GM23338 (cell line): ENCODE data around the gene DNAAF9. TPM values are rescaled to one million over a fixed set of nuclear protein-coding genes. Genes with fewer than 3 reads are reported as not detected.
A peak's percentile ranks its signal among the peaks of the same experiment; 100 is the strongest.

ENCODE experiments used
- ATAC-seq: fragments of 200-7000 bp; cut with Tn5 transposase; 3 replicates; pipeline ENCODE4 v1.9.1; 2020
- DNase-seq: peaks from one replicate; pipeline ENCODE4 v3.0.0-alpha.2; 2015; ENCODE audit warnings: low spot score
- H2AFZ ChIP-seq: fragments of 200-600 bp; sonication (generic); 2 replicates; pipeline ENCODE4 v1.8.0; 2016; ENCODE audit warnings: antibody characterized with exemption, mild to moderate bottlenecking, moderate library complexity
- H3F3A ChIP-seq: fragments of 200-600 bp; sonication (generic); replicated peaks from 2 replicates; pipeline ENCODE4 v1.8.0; 2017; ENCODE audit warnings: antibody characterized with exemption, mixed run types, low read depth
- H3K27ac ChIP-seq: fragments of 200-600 bp; sonication (generic); 2 replicates; pipeline ENCODE4 v1.6.1; 2016; ENCODE audit warnings: low read depth
- H3K27me3 ChIP-seq: fragments of 200-600 bp; sonication (generic); 2 replicates; pipeline ENCODE4 v1.8.0; 2016; ENCODE audit warnings: mild to moderate bottlenecking, mixed run types, moderate library complexity; ENCODE audit not compliant: insufficient read depth
- H3K36me3 ChIP-seq: fragments of 200-600 bp; sonication (generic); 2 replicates; pipeline ENCODE4 v1.8.0; 2016; ENCODE audit warnings: mild to moderate bottlenecking; ENCODE audit not compliant: insufficient read depth
- H3K4me1 ChIP-seq: fragments of 200-600 bp; sonication (generic); 2 replicates; pipeline ENCODE4 v1.8.0; 2016; ENCODE audit warnings: mild to moderate bottlenecking, moderate library complexity; ENCODE audit not compliant: insufficient read depth
- H3K4me2 ChIP-seq: fragments of 200-600 bp; sonication (generic); 2 replicates; pipeline ENCODE4 v1.7.1; 2017; ENCODE audit warnings: mixed run types
- H3K4me3 ChIP-seq: fragments of 200-600 bp; sonication (generic); 2 replicates; pipeline ENCODE4 v1.6.1; 2016; ENCODE audit warnings: mixed run types
- H3K79me2 ChIP-seq: fragments of 200-600 bp; sonication (generic); replicated peaks from 2 replicates; pipeline ENCODE4 v1.8.0; 2017; ENCODE audit warnings: mild to moderate bottlenecking; ENCODE audit not compliant: insufficient read depth
- H3K9me2 ChIP-seq: fragments of 200-600 bp; sonication (generic); 2 replicates; pipeline ENCODE4 v1.8.0; 2017; ENCODE audit not compliant: insufficient read depth
- H4K20me1 ChIP-seq: fragments of 200-600 bp; sonication (generic); replicated peaks from 2 replicates; pipeline ENCODE4 v1.8.0; 2017; ENCODE audit warnings: mild to moderate bottlenecking; ENCODE audit not compliant: insufficient read depth
- H3K27ac Mint-ChIP-seq: 2 replicates; pipeline ENCODE4 v1.8.0; 2020; ENCODE audit warnings: inconsistent platforms, mild to moderate bottlenecking, moderate library complexity, mixed read lengths
- H3K27me3 Mint-ChIP-seq: 3 replicates; pipeline ENCODE4 v1.8.0; 2022; ENCODE audit warnings: low read depth, mild to moderate bottlenecking, moderate library complexity, mixed read lengths, inconsistent platforms; ENCODE audit not compliant: insufficient read depth, poor library complexity
- H3K36me3 Mint-ChIP-seq: 3 replicates; pipeline ENCODE4 v1.8.0; 2021; ENCODE audit warnings: low read depth, mild to moderate bottlenecking, inconsistent platforms, moderate library complexity, mixed read lengths
- H3K4me1 Mint-ChIP-seq: 3 replicates; pipeline ENCODE4 v1.8.0; 2020; ENCODE audit warnings: mild to moderate bottlenecking, inconsistent platforms, mixed read lengths
- H3K4me3 Mint-ChIP-seq: 3 replicates; pipeline ENCODE4 v1.8.0; 2021; ENCODE audit warnings: moderate library complexity, mild to moderate bottlenecking, inconsistent platforms, mixed read lengths
- H3K9me3 Mint-ChIP-seq: 3 replicates; pipeline ENCODE4 v1.8.0; 2020; ENCODE audit warnings: moderate library complexity, mild to moderate bottlenecking, inconsistent platforms, mixed read lengths
- EZH2 ChIP-seq: fragments of 200-600 bp; sonication (generic); IDR thresholded peaks from one replicate; pipeline ENCODE4 v1.8.0; 2017; ENCODE audit warnings: antibody characterized with exemption, mild to moderate bottlenecking, low read depth; ENCODE audit not compliant: unreplicated experiment
- STAT1 ChIP-seq: IDR thresholded peaks from one replicate; pipeline ENCODE4 v1.6.1; 2016; ENCODE audit warnings: antibody characterized with exemption; ENCODE audit not compliant: unreplicated experiment
- polyA plus RNA-seq: library from polyadenylated mRNA; unstranded; fragments of >200 nt; fragmentation: Nextera tagmentation; extraction: Ambion mirVana; gene quantifications from 2 replicates; pipeline ENCODE4 v1.2.1, GENCODE V29; 2016
- total RNA-seq: library from RNA; depleted of rRNA; stranded (reverse); fragments of >200 nt; shearing (Covaris generic); gene quantifications from 2 replicates; pipeline ENCODE4 v1.2.3, GENCODE V29; 2014
- TF ChIP-seq, protein P1 (sequence below): fragments of 250-450 bp; sonication (Bioruptor Pico); IDR thresholded peaks from 2 replicates; pipeline ENCODE4 v1.5.0; 2020; ENCODE audit warnings: mild to moderate bottlenecking, moderate library complexity
- TF ChIP-seq, protein P2 (sequence below): IDR thresholded peaks from 2 replicates; pipeline ENCODE4 v1.6.1; 2016; ENCODE audit warnings: antibody characterized with exemption
- TF ChIP-seq, protein P3 (sequence below), 2 experiments: fragments of 200-600 bp in 1 of 2; sonication (generic) in 1 of 2; conservative IDR thresholded peaks; 2 replicates each; pipeline versions ENCODE4 v1.5.1 to v1.6.1; 2016 to 2017; ENCODE audit warnings: antibody characterized with exemption in 2 of 2, low read depth in 2 of 2, mild to moderate bottlenecking in 2 of 2, moderate library complexity in 1 of 2
- TF ChIP-seq, protein P4 (sequence below): IDR thresholded peaks from one replicate; pipeline ENCODE4 v1.6.1; 2018; ENCODE audit warnings: antibody characterized with exemption; ENCODE audit not compliant: unreplicated experiment

The DNAAF9 gene
- total and polyA plus RNA-seq, 2 experiments from 2014 or later: 2.4 to 4.8 TPM

DNA sequence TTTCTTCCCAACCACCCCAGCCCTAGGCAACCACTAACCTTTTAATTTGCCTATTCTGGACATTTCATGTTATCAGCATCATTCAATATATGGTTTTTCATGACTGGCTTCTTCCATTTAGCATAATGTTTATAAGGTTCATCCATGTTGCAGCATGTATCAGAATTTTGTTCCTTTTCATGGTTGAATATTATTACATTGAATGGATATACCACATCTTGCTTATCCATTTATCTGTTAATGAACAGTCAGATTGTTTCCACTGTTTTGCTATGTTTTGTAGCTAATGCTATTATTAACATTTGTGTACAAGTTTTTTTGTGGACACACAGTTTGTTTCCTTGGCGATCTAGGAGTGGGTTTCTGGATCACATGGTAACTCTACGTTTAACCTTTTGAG lies 3.0 kb upstream of the DNAAF9 start (continued):
- TF ChIP-seq, protein P1, sequence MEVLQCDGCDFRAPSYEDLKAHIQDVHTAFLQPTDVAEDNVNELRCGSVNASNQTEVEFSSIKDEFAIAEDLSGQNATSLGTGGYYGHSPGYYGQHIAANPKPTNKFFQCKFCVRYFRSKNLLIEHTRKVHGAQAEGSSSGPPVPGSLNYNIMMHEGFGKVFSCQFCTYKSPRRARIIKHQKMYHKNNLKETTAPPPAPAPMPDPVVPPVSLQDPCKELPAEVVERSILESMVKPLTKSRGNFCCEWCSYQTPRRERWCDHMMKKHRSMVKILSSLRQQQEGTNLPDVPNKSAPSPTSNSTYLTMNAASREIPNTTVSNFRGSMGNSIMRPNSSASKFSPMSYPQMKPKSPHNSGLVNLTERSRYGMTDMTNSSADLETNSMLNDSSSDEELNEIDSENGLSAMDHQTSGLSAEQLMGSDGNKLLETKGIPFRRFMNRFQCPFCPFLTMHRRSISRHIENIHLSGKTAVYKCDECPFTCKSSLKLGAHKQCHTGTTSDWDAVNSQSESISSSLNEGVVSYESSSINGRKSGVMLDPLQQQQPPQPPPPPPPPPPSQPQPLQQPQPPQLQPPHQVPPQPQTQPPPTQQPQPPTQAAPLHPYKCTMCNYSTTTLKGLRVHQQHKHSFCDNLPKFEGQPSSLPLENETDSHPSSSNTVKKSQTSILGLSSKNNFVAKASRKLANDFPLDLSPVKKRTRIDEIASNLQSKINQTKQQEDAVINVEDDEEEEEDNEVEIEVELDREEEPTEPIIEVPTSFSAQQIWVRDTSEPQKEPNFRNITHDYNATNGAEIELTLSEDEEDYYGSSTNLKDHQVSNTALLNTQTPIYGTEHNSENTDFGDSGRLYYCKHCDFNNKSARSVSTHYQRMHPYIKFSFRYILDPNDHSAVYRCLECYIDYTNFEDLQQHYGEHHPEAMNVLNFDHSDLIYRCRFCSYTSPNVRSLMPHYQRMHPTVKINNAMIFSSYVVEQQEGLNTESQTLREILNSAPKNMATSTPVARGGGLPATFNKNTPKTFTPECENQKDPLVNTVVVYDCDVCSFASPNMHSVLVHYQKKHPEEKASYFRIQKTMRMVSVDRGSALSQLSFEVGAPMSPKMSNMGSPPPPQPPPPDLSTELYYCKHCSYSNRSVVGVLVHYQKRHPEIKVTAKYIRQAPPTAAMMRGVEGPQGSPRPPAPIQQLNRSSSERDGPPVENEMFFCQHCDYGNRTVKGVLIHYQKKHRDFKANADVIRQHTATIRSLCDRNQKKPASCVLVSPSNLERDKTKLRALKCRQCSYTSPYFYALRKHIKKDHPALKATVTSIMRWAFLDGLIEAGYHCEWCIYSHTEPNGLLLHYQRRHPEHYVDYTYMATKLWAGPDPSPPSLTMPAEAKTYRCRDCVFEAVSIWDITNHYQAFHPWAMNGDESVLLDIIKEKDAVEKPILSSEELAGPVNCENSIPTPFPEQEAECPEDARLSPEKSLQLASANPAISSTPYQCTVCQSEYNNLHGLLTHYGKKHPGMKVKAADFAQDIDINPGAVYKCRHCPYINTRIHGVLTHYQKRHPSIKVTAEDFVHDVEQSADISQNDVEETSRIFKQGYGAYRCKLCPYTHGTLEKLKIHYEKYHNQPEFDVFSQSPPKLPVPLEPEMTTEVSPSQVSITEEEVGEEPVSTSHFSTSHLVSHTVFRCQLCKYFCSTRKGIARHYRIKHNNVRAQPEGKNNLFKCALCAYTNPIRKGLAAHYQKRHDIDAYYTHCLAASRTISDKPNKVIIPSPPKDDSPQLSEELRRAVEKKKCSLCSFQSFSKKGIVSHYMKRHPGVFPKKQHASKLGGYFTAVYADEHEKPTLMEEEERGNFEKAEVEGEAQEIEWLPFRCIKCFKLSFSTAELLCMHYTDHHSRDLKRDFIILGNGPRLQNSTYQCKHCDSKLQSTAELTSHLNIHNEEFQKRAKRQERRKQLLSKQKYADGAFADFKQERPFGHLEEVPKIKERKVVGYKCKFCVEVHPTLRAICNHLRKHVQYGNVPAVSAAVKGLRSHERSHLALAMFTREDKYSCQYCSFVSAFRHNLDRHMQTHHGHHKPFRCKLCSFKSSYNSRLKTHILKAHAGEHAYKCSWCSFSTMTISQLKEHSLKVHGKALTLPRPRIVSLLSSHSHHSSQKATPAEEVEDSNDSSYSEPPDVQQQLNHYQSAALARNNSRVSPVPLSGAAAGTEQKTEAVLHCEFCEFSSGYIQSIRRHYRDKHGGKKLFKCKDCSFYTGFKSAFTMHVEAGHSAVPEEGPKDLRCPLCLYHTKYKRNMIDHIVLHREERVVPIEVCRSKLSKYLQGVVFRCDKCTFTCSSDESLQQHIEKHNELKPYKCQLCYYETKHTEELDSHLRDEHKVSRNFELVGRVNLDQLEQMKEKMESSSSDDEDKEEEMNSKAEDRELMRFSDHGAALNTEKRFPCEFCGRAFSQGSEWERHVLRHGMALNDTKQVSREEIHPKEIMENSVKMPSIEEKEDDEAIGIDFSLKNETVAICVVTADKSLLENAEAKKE (CRISPR knock-in tag): no peak
- TF ChIP-seq EZH2: no peak
- TF ChIP-seq, protein P2, sequence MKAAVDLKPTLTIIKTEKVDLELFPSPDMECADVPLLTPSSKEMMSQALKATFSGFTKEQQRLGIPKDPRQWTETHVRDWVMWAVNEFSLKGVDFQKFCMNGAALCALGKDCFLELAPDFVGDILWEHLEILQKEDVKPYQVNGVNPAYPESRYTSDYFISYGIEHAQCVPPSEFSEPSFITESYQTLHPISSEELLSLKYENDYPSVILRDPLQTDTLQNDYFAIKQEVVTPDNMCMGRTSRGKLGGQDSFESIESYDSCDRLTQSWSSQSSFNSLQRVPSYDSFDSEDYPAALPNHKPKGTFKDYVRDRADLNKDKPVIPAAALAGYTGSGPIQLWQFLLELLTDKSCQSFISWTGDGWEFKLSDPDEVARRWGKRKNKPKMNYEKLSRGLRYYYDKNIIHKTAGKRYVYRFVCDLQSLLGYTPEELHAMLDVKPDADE: no peak
- TF ChIP-seq, protein P3, sequence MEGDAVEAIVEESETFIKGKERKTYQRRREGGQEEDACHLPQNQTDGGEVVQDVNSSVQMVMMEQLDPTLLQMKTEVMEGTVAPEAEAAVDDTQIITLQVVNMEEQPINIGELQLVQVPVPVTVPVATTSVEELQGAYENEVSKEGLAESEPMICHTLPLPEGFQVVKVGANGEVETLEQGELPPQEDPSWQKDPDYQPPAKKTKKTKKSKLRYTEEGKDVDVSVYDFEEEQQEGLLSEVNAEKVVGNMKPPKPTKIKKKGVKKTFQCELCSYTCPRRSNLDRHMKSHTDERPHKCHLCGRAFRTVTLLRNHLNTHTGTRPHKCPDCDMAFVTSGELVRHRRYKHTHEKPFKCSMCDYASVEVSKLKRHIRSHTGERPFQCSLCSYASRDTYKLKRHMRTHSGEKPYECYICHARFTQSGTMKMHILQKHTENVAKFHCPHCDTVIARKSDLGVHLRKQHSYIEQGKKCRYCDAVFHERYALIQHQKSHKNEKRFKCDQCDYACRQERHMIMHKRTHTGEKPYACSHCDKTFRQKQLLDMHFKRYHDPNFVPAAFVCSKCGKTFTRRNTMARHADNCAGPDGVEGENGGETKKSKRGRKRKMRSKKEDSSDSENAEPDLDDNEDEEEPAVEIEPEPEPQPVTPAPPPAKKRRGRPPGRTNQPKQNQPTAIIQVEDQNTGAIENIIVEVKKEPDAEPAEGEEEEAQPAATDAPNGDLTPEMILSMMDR (conservative IDR thresholded peaks at IDR 0.05; ENCODE audit: low read depth in 2 of 2): no peak

DNA sequence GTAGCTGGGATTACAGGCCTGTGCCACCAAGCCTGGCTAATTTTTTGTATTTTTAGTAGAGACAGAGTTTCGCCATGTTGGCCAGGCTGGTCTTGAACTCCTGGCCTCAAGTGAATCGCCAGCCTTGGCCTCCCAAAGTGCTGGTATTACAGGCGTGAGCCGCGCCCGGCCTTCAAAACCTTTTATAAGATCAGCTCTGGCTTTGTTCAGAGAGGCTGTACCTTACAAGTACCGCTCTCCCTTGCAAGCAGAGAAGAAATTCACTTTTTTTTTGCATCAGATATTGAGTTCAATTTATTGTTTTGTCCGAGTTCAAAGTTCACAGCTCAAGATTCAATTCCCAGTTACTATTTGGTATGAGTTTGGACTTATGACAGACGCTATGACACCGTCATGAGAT lies 1.9 kb upstream of the DNAAF9 start:
- Histone ChIP-seq H4K20me1 (peaks cover 4% of the 10 kb centered on the region; the same call in 1 of the 2 replicates), H3F3A (peaks cover 9% of the 10 kb centered on the region; the same call in 1 of the 2 replicates), H3K9me2 (no peaks in the 10 kb centered on the region), H3K79me2 (peaks cover 18% of the 10 kb centered on the region), H3K4me2 (peak overlapping the region; percentile 64), H3K4me3 (peak overlapping the region; percentile 63), H3K4me1 (peaks cover 10% of the 10 kb centered on the region), H3K27me3 (peaks cover 20% of the 10 kb centered on the region), H3K36me3 (no peaks in the 10 kb centered on the region), H2AFZ (peak overlapping the region; percentile 73), H3K27ac (no peak overlapping the region)
- Mint-ChIP-seq H3K27ac (no peak overlapping the region), H3K9me3 (peaks cover 3% of the 10 kb centered on the region; the same call in 2 of the 3 replicates), H3K36me3 (no peaks in the 10 kb centered on the region; the same call in 2 of the 3 replicates), H3K27me3 (peaks cover 8% of the 10 kb centered on the region), H3K4me3 (peak overlapping the region; percentile 75), H3K4me1 (peaks cover 15% of the 10 kb centered on the region; the same call in 2 of the 3 replicates)
- ATAC-seq (no peak), DNase-seq (no peak)
- TF ChIP-seq STAT1: no peak
- TF ChIP-seq, protein P3 (conservative IDR thresholded peaks at IDR 0.05; ENCODE audit: low read depth in 2 of 2): no peak
- TF ChIP-seq, protein P4, sequence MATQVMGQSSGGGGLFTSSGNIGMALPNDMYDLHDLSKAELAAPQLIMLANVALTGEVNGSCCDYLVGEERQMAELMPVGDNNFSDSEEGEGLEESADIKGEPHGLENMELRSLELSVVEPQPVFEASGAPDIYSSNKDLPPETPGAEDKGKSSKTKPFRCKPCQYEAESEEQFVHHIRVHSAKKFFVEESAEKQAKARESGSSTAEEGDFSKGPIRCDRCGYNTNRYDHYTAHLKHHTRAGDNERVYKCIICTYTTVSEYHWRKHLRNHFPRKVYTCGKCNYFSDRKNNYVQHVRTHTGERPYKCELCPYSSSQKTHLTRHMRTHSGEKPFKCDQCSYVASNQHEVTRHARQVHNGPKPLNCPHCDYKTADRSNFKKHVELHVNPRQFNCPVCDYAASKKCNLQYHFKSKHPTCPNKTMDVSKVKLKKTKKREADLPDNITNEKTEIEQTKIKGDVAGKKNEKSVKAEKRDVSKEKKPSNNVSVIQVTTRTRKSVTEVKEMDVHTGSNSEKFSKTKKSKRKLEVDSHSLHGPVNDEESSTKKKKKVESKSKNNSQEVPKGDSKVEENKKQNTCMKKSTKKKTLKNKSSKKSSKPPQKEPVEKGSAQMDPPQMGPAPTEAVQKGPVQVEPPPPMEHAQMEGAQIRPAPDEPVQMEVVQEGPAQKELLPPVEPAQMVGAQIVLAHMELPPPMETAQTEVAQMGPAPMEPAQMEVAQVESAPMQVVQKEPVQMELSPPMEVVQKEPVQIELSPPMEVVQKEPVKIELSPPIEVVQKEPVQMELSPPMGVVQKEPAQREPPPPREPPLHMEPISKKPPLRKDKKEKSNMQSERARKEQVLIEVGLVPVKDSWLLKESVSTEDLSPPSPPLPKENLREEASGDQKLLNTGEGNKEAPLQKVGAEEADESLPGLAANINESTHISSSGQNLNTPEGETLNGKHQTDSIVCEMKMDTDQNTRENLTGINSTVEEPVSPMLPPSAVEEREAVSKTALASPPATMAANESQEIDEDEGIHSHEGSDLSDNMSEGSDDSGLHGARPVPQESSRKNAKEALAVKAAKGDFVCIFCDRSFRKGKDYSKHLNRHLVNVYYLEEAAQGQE: no peak
